Measurements from ENCODE around the gene B4GALNT2. TPM values are rescaled to one million over a fixed set of nuclear protein-coding genes. Genes with fewer than 3 reads are reported as not detected.

Gene B4GALNT2
- total RNA-seq, 2 experiments from 2014 or later: 0.06 to 0.16 TPM

DNA sequence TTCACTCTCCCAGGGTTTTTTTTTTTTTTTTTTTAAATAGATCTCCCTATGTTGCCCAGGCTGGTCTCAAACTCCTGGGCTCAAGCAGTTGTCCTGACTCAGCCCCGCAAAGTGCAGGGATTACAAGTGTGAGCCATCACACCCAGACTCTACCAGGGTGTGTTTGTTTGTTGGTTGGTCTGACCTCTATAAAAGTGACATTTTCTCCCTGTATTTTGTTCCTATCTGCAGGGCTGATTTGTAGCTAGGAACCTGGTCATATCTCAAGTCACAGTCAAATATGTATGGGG is 46.3 kb upstream of the B4GALNT2 start:
- DNase-seq: no peak
- peaks cover 45% of the 10 kb centered on the region for H3K27me3 Mint-ChIP-seq
- H3K4me1 Mint-ChIP-seq (ENCODE audit: low read depth): no peaks in the 10 kb centered on the region
- H3K36me3 ChIP-seq (ENCODE audit: insufficient read depth, low read length): no peaks in the 10 kb centered on the region
- no peak for ATAC-seq (ENCODE audit: poor library complexity)
- H3K9me3 Mint-ChIP-seq: no peaks in the 10 kb centered on the region
- no peak overlapping the region for H3K27ac Mint-ChIP-seq
- H3K36me3 Mint-ChIP-seq (ENCODE audit: low read depth): no peaks in the 10 kb centered on the region
- CTCF ChIA-PET: no interaction called here
- peaks cover 9% of the 10 kb centered on the region in 2 experiments for H3K27me3 ChIP-seq (ENCODE audit: control insufficient read depth in 1 of 2, insufficient read depth in 2 of 2, low read length in 2 of 2)
- no peaks in the 10 kb centered on the region for H3K4me1 ChIP-seq (ENCODE audit: insufficient read depth, low read length)
- TF ChIP-seq, protein P1, sequence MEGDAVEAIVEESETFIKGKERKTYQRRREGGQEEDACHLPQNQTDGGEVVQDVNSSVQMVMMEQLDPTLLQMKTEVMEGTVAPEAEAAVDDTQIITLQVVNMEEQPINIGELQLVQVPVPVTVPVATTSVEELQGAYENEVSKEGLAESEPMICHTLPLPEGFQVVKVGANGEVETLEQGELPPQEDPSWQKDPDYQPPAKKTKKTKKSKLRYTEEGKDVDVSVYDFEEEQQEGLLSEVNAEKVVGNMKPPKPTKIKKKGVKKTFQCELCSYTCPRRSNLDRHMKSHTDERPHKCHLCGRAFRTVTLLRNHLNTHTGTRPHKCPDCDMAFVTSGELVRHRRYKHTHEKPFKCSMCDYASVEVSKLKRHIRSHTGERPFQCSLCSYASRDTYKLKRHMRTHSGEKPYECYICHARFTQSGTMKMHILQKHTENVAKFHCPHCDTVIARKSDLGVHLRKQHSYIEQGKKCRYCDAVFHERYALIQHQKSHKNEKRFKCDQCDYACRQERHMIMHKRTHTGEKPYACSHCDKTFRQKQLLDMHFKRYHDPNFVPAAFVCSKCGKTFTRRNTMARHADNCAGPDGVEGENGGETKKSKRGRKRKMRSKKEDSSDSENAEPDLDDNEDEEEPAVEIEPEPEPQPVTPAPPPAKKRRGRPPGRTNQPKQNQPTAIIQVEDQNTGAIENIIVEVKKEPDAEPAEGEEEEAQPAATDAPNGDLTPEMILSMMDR (IDR thresholded peaks at IDR 0.05): no peak
- H3K4me3 Mint-ChIP-seq: no peak overlapping the region
- no peak overlapping the region for H3K4me3 ChIP-seq (ENCODE audit: low read length)
- intact Hi-C loops (cut with DNase I, micrococcal nuclease): no loop called here
- H3K9me3 ChIP-seq (ENCODE audit: control insufficient read depth in 1 of 2, insufficient read depth in 1 of 2, low read length in 2 of 2): no peaks in the 10 kb centered on the region
- POLR2A ChIA-PET: no interaction called here
- no peak overlapping the region for H3K27ac ChIP-seq (ENCODE audit: low read depth in 1 of 2, low read length in 2 of 2)

DNA sequence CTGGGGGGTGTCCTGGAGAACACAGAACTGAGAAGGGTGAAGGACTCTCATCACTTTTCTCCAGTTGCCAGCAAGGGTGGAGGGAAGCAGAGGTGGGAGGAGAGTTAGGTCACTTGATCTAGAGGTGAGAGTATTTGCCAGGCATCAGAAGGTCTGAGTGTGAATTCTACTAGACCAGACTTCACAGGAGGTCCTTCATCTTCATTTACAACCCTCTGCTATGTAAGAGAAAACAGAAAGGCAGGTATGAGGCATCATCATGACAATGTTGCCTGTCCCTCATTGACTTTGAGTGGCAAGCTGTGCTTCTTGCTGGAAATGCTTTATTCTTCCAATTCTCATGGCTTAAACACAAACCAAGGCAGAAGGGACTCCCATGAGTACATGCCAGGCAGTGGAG is 45.9 kb upstream of the B4GALNT2 start:
- Histone ChIP-seq H3K36me3 (ENCODE audit: insufficient read depth, low read length) (no peaks in the 10 kb centered on the region), H3K9me3 (ENCODE audit: control insufficient read depth in 1 of 2, insufficient read depth in 1 of 2, low read length in 2 of 2) (no peaks in the 10 kb centered on the region), H3K27ac (ENCODE audit: low read depth in 1 of 2, low read length in 2 of 2) (no peak overlapping the region), H3K4me1 (ENCODE audit: insufficient read depth, low read length) (no peaks in the 10 kb centered on the region), H3K27me3 (ENCODE audit: control insufficient read depth in 1 of 2, insufficient read depth in 2 of 2, low read length in 2 of 2) (peaks cover 9% of the 10 kb centered on the region in 2 experiments), H3K4me3 (ENCODE audit: low read length) (no peak overlapping the region)
- Mint-ChIP-seq H3K4me3 (no peak overlapping the region), H3K4me1 (ENCODE audit: low read depth) (no peaks in the 10 kb centered on the region), H3K27me3 (peaks cover 43% of the 10 kb centered on the region), H3K36me3 (ENCODE audit: low read depth) (no peaks in the 10 kb centered on the region), H3K27ac (no peak overlapping the region), H3K9me3 (no peaks in the 10 kb centered on the region)
- TF ChIP-seq, protein P1 (IDR thresholded peaks at IDR 0.05): no peak
- ChIA-PET CTCF (no interaction called here), POLR2A (no interaction called here)
- intact Hi-C loops (cut with DNase I, micrococcal nuclease): no loop called here
- ATAC-seq (ENCODE audit: poor library complexity): no peak
- no peak for DNase-seq

DNA sequence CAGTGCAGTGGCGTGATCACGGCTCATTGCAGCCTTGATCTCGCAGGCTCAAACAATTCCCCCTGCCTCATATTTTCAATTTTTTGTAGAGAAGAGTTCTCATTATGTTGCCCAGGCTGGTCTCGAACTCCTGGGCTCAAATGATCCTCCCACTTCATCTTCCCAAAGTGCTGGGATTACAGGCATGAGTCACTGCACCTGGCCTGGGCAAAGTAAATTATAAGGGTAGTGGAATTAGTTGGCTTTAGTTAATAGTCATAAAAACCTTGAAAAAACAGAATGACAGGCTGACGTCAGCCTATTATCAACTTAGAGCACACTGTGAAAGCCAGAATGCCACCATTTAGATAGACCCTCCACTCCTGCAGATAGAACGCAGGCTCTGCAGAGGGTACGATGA is 43.5 kb upstream of the B4GALNT2 start:
- CTCF ChIA-PET: no interaction called here
- H3K9me3 ChIP-seq (ENCODE audit: control insufficient read depth in 1 of 2, insufficient read depth in 1 of 2, low read length in 2 of 2): no peaks in the 10 kb centered on the region
- POLR2A ChIA-PET: no interaction called here
- intact Hi-C loops (cut with DNase I, micrococcal nuclease): no loop called here
- Mint-ChIP-seq H3K27me3 (peaks cover 35% of the 10 kb centered on the region), H3K27ac (no peak overlapping the region), H3K4me1 (ENCODE audit: low read depth) (no peaks in the 10 kb centered on the region), H3K9me3 (no peaks in the 10 kb centered on the region), H3K4me3 (no peak overlapping the region), H3K36me3 (ENCODE audit: low read depth) (no peaks in the 10 kb centered on the region)
- ATAC-seq (ENCODE audit: poor library complexity): no peak
- H3K4me3 ChIP-seq (ENCODE audit: low read length): no peak overlapping the region
- DNase-seq: no peak
- H3K27ac ChIP-seq (ENCODE audit: low read depth in 1 of 2, low read length in 2 of 2): no peak overlapping the region
- peaks cover 5 to 9% of the 10 kb centered on the region in 2 experiments for H3K27me3 ChIP-seq (ENCODE audit: control insufficient read depth in 1 of 2, insufficient read depth in 2 of 2, low read length in 2 of 2)
- H3K36me3 ChIP-seq (ENCODE audit: insufficient read depth, low read length): no peaks in the 10 kb centered on the region
- no peaks in the 10 kb centered on the region for H3K4me1 ChIP-seq (ENCODE audit: insufficient read depth, low read length)
- TF ChIP-seq, protein P1 (IDR thresholded peaks at IDR 0.05): no peak

All from CD4-positive, alpha-beta T cell (primary cell).